ENCODE results near the gene CHRM5. TPM values are rescaled to one million over a fixed set of nuclear protein-coding genes. Genes with fewer than 3 reads are reported as not detected.

The CHRM5 gene
- total RNA-seq, 1 donor from 2014 or later = not detected

DNA sequence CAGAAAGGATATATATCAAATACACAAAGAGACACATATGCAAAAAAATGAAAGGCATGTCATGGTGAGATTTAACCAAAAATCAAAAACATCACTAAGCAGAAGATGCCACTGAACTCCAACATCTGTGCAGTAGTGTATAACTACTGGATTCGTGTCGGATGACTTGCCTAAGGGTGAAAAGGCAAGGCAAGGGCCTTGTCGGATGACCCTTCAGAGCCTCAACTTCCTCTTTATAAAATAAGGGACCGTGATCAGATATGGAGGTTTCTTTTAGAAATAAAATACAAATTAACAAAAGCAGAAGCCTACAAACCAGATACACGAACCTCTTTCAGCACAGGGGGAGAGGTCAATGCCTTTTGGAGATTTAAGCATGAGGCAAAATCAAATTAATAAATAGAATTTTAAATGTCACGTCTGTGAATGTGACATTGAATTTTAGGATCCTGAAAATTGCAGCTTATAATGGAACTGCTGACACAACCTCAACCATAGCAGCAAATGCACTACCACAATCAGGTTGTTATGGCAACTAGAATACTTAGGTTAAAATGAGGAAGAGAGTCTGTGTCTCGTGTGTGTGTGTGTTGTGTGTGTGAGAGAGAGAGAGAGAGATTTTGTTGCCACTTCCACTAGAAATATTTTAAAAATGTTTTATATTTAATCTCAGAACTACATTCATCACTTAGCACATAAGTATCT lies 8.3 kb upstream of the CHRM5 start:
- H3K4me3 Mint-ChIP-seq (ENCODE audit: low read depth) = no peak overlapping the region
- no peaks in the 10 kb centered on the region for H3K27me3 Mint-ChIP-seq
- TF ChIP-seq, protein P1, sequence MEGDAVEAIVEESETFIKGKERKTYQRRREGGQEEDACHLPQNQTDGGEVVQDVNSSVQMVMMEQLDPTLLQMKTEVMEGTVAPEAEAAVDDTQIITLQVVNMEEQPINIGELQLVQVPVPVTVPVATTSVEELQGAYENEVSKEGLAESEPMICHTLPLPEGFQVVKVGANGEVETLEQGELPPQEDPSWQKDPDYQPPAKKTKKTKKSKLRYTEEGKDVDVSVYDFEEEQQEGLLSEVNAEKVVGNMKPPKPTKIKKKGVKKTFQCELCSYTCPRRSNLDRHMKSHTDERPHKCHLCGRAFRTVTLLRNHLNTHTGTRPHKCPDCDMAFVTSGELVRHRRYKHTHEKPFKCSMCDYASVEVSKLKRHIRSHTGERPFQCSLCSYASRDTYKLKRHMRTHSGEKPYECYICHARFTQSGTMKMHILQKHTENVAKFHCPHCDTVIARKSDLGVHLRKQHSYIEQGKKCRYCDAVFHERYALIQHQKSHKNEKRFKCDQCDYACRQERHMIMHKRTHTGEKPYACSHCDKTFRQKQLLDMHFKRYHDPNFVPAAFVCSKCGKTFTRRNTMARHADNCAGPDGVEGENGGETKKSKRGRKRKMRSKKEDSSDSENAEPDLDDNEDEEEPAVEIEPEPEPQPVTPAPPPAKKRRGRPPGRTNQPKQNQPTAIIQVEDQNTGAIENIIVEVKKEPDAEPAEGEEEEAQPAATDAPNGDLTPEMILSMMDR (IDR thresholded peaks at IDR 0.05; ENCODE audit: unreplicated experiment) = no peak
- DNase-seq (ENCODE audit: low spot score, unreplicated experiment) = no peak
- no peaks in the 10 kb centered on the region for H3K9me3 Mint-ChIP-seq (ENCODE audit: low read depth)
- H3K4me1 Mint-ChIP-seq (ENCODE audit: low read depth) = peaks cover 13% of the 10 kb centered on the region
- H3K27ac Mint-ChIP-seq = no peak overlapping the region
- H3K36me3 Mint-ChIP-seq (ENCODE audit: insufficient read depth) = no peaks in the 10 kb centered on the region

DNA sequence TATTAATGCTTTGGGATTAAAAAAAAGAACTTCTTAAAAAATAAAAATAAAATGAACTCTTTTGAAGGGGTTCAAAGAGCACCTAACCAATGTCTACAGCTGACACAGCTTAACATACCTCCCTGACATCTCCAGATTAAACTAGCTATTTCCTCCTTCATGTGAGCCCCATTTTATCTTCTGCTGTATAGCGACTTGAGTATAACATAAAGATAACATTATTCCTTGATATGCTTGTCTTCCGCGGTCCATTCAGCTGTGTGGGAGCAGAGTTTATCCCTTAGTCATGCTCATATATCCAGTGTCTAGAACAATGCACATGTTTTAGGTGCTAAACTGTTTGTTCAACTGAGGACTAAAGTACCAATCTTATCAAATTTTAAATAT lies 7.8 kb upstream of the CHRM5 start:
- Mint-ChIP-seq H3K4me1 (ENCODE audit: low read depth) (peaks cover 14% of the 10 kb centered on the region), H3K36me3 (ENCODE audit: insufficient read depth) (no peaks in the 10 kb centered on the region), H3K9me3 (ENCODE audit: low read depth) (no peaks in the 10 kb centered on the region), H3K4me3 (ENCODE audit: low read depth) (no peak overlapping the region), H3K27me3 (no peaks in the 10 kb centered on the region), H3K27ac (no peak overlapping the region)
- TF ChIP-seq, protein P1 (IDR thresholded peaks at IDR 0.05; ENCODE audit: unreplicated experiment) = no peak
- DNase-seq (ENCODE audit: low spot score, unreplicated experiment) = no peak

DNA sequence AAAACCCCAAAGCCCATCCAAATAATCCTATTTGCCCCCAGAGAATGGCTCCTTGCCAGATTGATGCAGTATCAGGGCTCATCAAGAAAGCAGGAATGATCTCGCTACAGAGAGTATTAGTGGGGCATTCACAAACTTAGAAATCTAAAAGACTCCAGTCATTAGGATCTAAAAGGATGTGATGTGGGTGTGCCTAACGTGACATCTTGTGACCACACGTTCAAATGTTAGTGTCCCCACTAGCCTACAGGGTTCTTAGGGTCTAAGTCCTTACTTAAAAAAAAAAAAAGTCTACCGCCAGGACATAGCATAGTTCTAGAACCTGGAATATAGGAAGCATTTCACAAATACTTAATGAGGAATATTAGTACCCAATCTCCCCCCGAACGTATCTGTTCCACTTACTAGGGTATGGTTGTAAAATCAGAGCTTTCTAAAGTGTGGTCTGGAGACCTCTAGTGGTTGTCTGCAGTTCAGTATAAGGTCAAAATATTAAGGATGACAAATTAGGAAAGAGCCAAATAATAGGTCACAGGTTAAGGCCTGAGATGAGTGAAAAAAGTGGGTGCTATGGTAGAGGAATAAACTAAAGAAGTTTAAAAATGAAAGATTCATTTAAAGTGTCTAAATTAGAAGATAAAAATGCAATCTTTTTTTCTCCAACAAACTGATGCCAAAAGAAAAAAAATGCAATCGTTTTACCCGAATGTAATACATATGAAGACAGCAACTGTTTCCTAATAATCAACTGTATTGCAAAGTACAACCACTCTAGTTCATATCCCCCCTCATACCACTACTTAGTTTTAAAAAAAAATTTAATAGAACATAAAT lies 4.2 kb upstream of the CHRM5 start:
- Mint-ChIP-seq H3K4me3 (ENCODE audit: low read depth) (no peak overlapping the region), H3K27me3 (no peaks in the 10 kb centered on the region), H3K36me3 (ENCODE audit: insufficient read depth) (no peaks in the 10 kb centered on the region), H3K4me1 (ENCODE audit: low read depth) (peaks cover 31% of the 10 kb centered on the region), H3K9me3 (ENCODE audit: low read depth) (no peaks in the 10 kb centered on the region), H3K27ac (no peak overlapping the region)
- no peak for DNase-seq (ENCODE audit: low spot score, unreplicated experiment)
- TF ChIP-seq, protein P1 (IDR thresholded peaks at IDR 0.05; ENCODE audit: unreplicated experiment) = peak; percentile 66

DNA sequence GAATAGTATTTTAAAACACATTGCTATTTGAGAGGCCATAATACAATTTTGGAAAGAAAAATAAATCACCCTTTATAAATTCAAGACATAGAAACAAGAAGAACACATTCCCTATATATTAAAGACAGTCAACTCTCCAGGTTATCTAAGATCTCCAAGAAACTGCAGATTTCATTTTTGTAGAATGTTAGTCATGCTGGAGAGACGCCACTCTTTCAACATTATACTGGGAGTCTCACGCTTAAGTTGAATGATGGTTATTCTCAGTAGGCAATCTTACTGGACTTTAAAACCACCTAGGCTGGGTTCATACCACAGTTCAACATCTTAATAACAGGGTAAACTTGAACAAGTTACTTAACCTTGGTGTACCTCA lies 3.6 kb upstream of the CHRM5 start:
- no peak overlapping the region for H3K27ac Mint-ChIP-seq
- no peak for DNase-seq (ENCODE audit: low spot score, unreplicated experiment)
- peaks cover 28% of the 10 kb centered on the region for H3K4me1 Mint-ChIP-seq (ENCODE audit: low read depth)
- no peak overlapping the region for H3K4me3 Mint-ChIP-seq (ENCODE audit: low read depth)
- TF ChIP-seq, protein P1 (IDR thresholded peaks at IDR 0.05; ENCODE audit: unreplicated experiment) = no peak
- H3K36me3 Mint-ChIP-seq (ENCODE audit: insufficient read depth) = no peaks in the 10 kb centered on the region
- H3K9me3 Mint-ChIP-seq (ENCODE audit: low read depth) = no peaks in the 10 kb centered on the region
- H3K27me3 Mint-ChIP-seq = no peaks in the 10 kb centered on the region

DNA sequence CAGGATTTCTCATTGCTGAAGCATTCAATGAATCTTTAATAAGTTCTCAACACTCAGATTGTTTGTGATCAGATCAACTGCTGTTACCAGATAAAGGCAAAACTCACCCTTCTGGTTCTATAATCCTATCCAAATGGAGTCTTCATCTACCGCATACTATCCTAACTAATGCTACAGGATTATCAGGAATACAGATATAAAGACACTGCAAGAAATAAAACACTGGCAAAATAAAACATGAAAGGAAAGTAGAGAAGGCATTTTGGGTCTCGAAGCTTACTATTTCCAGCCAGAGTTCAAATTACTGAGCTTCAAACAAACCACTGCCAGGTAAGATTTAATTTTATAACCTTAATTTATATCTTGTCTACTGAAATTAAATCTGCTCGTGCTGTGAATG lies 524 bp downstream of the CHRM5 start:
- H3K27me3 Mint-ChIP-seq = no peaks in the 10 kb centered on the region
- peaks cover 25% of the 10 kb centered on the region for H3K4me1 Mint-ChIP-seq (ENCODE audit: low read depth)
- H3K4me3 Mint-ChIP-seq (ENCODE audit: low read depth) = no peak overlapping the region
- TF ChIP-seq, protein P1 (IDR thresholded peaks at IDR 0.05; ENCODE audit: unreplicated experiment) = no peak
- no peak for DNase-seq (ENCODE audit: low spot score, unreplicated experiment)
- no peaks in the 10 kb centered on the region for H3K9me3 Mint-ChIP-seq (ENCODE audit: low read depth)
- no peak overlapping the region for H3K27ac Mint-ChIP-seq
- no peaks in the 10 kb centered on the region for H3K36me3 Mint-ChIP-seq (ENCODE audit: insufficient read depth)

All from progenitor cell of endocrine pancreas (in vitro differentiated cells).